ENCODE measurements around the gene BCAT1.

The BCAT1 gene

GRCh38 chr12:24848941-24849477 lies 99.9 kb downstream of the BCAT1 start:
- Histone ChIP-seq H3K27ac (ENCODE audit: low read length) (no peak overlapping the region), H3K36me3 (ENCODE audit: control insufficient read depth, insufficient read depth, low read length) (peaks cover 5% of the 10 kb centered on the region; the same call in 1 of the 2 replicates), H3K4me3 (ENCODE audit: low read length) (no peak overlapping the region), H3K4me1 (ENCODE audit: control insufficient read depth, insufficient read depth, low read length) (peaks cover 3% of the 10 kb centered on the region), H3K27me3 (ENCODE audit: control insufficient read depth, insufficient read depth, low read length) (no peaks in the 10 kb centered on the region), H3K9me3 (ENCODE audit: control insufficient read depth, insufficient read depth, low read length) (no peaks in the 10 kb centered on the region)
- DNase-seq (ENCODE audit: low read depth, low spot score): no peak
- no CpG with 5 or more reads among the region's 8 CpGs for WGBS (ENCODE audit: insufficient coverage, insufficient read length)

- Histone ChIP-seq H3K27ac (ENCODE audit: low read length) (no peak overlapping the region), H3K4me1 (ENCODE audit: control insufficient read depth, insufficient read depth, low read length) (peaks cover 2% of the 10 kb centered on the region; the same call in 1 of the 2 replicates), H3K9me3 (ENCODE audit: control insufficient read depth, insufficient read depth, low read length) (no peaks in the 10 kb centered on the region), H3K36me3 (ENCODE audit: control insufficient read depth, insufficient read depth, low read length) (peaks cover 7% of the 10 kb centered on the region; the same call in 1 of the 2 replicates), H3K4me3 (ENCODE audit: low read length) (no peak overlapping the region), H3K27me3 (ENCODE audit: control insufficient read depth, insufficient read depth, low read length) (no peaks in the 10 kb centered on the region)
- DNase-seq (ENCODE audit: low read depth, low spot score): no peak
- WGBS (ENCODE audit: insufficient coverage, insufficient read length): no CpG with 5 or more reads among the region's 2 CpGs
Measured at GRCh38 chr12:24846689-24847088, 102.2 kb downstream of the BCAT1 start.

GRCh38 chr12:24845615-24846014 lies 103.3 kb downstream of the BCAT1 start:
- Histone ChIP-seq H3K27ac (ENCODE audit: low read length) (no peak overlapping the region), H3K4me1 (ENCODE audit: control insufficient read depth, insufficient read depth, low read length) (peaks cover 2% of the 10 kb centered on the region; the same call in 1 of the 2 replicates), H3K27me3 (ENCODE audit: control insufficient read depth, insufficient read depth, low read length) (no peaks in the 10 kb centered on the region), H3K36me3 (ENCODE audit: control insufficient read depth, insufficient read depth, low read length) (peaks cover 8% of the 10 kb centered on the region; the same call in 1 of the 2 replicates), H3K4me3 (ENCODE audit: low read length) (no peak overlapping the region), H3K9me3 (ENCODE audit: control insufficient read depth, insufficient read depth, low read length) (no peaks in the 10 kb centered on the region)
- DNase-seq (ENCODE audit: low read depth, low spot score): no peak
- WGBS (ENCODE audit: insufficient coverage, insufficient read length): no CpG with 5 or more reads among the region's 3 CpGs

GRCh38 chr12:24840046-24840800 lies 108.7 kb downstream of the BCAT1 start:
- no peaks in the 10 kb centered on the region for H3K27me3 ChIP-seq (ENCODE audit: control insufficient read depth, insufficient read depth, low read length)
- no peak overlapping the region for H3K27ac ChIP-seq (ENCODE audit: low read length)
- H3K4me3 ChIP-seq (ENCODE audit: low read length): no peak overlapping the region
- no CpG with 5 or more reads among the region's 1 CpG for WGBS (ENCODE audit: insufficient coverage, insufficient read length)
- DNase-seq (ENCODE audit: low read depth, low spot score): no peak
- no peaks in the 10 kb centered on the region for H3K9me3 ChIP-seq (ENCODE audit: control insufficient read depth, insufficient read depth, low read length)
- H3K4me1 ChIP-seq (ENCODE audit: control insufficient read depth, insufficient read depth, low read length): no peaks in the 10 kb centered on the region
- peaks cover 7% of the 10 kb centered on the region; the same call in 1 of the 2 replicates for H3K36me3 ChIP-seq (ENCODE audit: control insufficient read depth, insufficient read depth, low read length)

GRCh38 chr12:24839268-24839791 lies 109.6 kb downstream of the BCAT1 start:
- no peak overlapping the region for H3K4me3 ChIP-seq (ENCODE audit: low read length)
- peaks cover 7% of the 10 kb centered on the region; the same call in 1 of the 2 replicates for H3K36me3 ChIP-seq (ENCODE audit: control insufficient read depth, insufficient read depth, low read length)
- H3K27me3 ChIP-seq (ENCODE audit: control insufficient read depth, insufficient read depth, low read length): no peaks in the 10 kb centered on the region

GRCh38 chr12:24838531-24838950 lies 110.4 kb downstream of the BCAT1 start:
- H3K27ac ChIP-seq (ENCODE audit: low read length): no peak overlapping the region
- H3K36me3 ChIP-seq (ENCODE audit: control insufficient read depth, insufficient read depth, low read length): peaks cover 7% of the 10 kb centered on the region; the same call in 1 of the 2 replicates
- no peaks in the 10 kb centered on the region for H3K27me3 ChIP-seq (ENCODE audit: control insufficient read depth, insufficient read depth, low read length)
- DNase-seq (ENCODE audit: low read depth, low spot score): no peak
- H3K4me1 ChIP-seq (ENCODE audit: control insufficient read depth, insufficient read depth, low read length): no peaks in the 10 kb centered on the region
- WGBS (ENCODE audit: insufficient coverage, insufficient read length): no CpG with 5 or more reads among the region's 2 CpGs
- H3K4me3 ChIP-seq (ENCODE audit: low read length): no peak overlapping the region
- H3K9me3 ChIP-seq (ENCODE audit: control insufficient read depth, insufficient read depth, low read length): no peaks in the 10 kb centered on the region

More at GRCh38 chr12:24839268-24839791, 109.6 kb downstream of the BCAT1 start:
- Histone ChIP-seq H3K9me3 (ENCODE audit: control insufficient read depth, insufficient read depth, low read length) (no peaks in the 10 kb centered on the region), H3K4me1 (ENCODE audit: control insufficient read depth, insufficient read depth, low read length) (no peaks in the 10 kb centered on the region), H3K27ac (ENCODE audit: low read length) (no peak overlapping the region)
- no CpG with 5 or more reads among the region's 13 CpGs for WGBS (ENCODE audit: insufficient coverage, insufficient read length)
- no peak for DNase-seq (ENCODE audit: low read depth, low spot score)

GRCh38 chr12:24835377-24835776 lies 113.5 kb downstream of the BCAT1 start:
- 100% methylated on average over 1 of the region's 2 CpGs for WGBS (ENCODE audit: insufficient coverage, insufficient read length)
- no peak overlapping the region for H3K27ac ChIP-seq (ENCODE audit: low read length)

GRCh38 chr12:24833513-24833912 lies 115.4 kb downstream of the BCAT1 start:
- no peaks in the 10 kb centered on the region for H3K4me1 ChIP-seq (ENCODE audit: control insufficient read depth, insufficient read depth, low read length)
- DNase-seq (ENCODE audit: low read depth, low spot score): no peak
- H3K27ac ChIP-seq (ENCODE audit: low read length): no peak overlapping the region
- WGBS (ENCODE audit: insufficient coverage, insufficient read length): no CpG with 5 or more reads among the region's 3 CpGs
- H3K36me3 ChIP-seq (ENCODE audit: control insufficient read depth, insufficient read depth, low read length): peaks cover 3% of the 10 kb centered on the region; the same call in 1 of the 2 replicates
- no peaks in the 10 kb centered on the region for H3K9me3 ChIP-seq (ENCODE audit: control insufficient read depth, insufficient read depth, low read length)
- no peak overlapping the region for H3K4me3 ChIP-seq (ENCODE audit: low read length)
- H3K27me3 ChIP-seq (ENCODE audit: control insufficient read depth, insufficient read depth, low read length): no peaks in the 10 kb centered on the region

More at GRCh38 chr12:24835377-24835776, 113.5 kb downstream of the BCAT1 start:
- H3K36me3 ChIP-seq (ENCODE audit: control insufficient read depth, insufficient read depth, low read length): peaks cover 7% of the 10 kb centered on the region; the same call in 1 of the 2 replicates
- DNase-seq (ENCODE audit: low read depth, low spot score): no peak
- no peaks in the 10 kb centered on the region for H3K27me3 ChIP-seq (ENCODE audit: control insufficient read depth, insufficient read depth, low read length)
- no peaks in the 10 kb centered on the region for H3K4me1 ChIP-seq (ENCODE audit: control insufficient read depth, insufficient read depth, low read length)
- H3K4me3 ChIP-seq (ENCODE audit: low read length): no peak overlapping the region
- no peaks in the 10 kb centered on the region for H3K9me3 ChIP-seq (ENCODE audit: control insufficient read depth, insufficient read depth, low read length)

GRCh38 chr12:24823808-24824515 lies 124.9 kb downstream of the BCAT1 start:
- Histone ChIP-seq H3K4me1 (ENCODE audit: control insufficient read depth, insufficient read depth, low read length) (no peaks in the 10 kb centered on the region), H3K9me3 (ENCODE audit: control insufficient read depth, insufficient read depth, low read length) (no peaks in the 10 kb centered on the region), H3K4me3 (ENCODE audit: low read length) (no peak overlapping the region), H3K27ac (ENCODE audit: low read length) (no peak overlapping the region), H3K27me3 (ENCODE audit: control insufficient read depth, insufficient read depth, low read length) (no peaks in the 10 kb centered on the region), H3K36me3 (ENCODE audit: control insufficient read depth, insufficient read depth, low read length) (peaks cover 5% of the 10 kb centered on the region; the same call in 1 of the 2 replicates)
- no peak for DNase-seq (ENCODE audit: low read depth, low spot score)
- WGBS (ENCODE audit: insufficient coverage, insufficient read length): no CpG with 5 or more reads among the region's 5 CpGs

Measured in iPS DF 6.9 (cell line).